Loucy (cell line): ENCODE results near the gene RNASEH2A.

Experiments
- H2AFZ ChIP-seq: fragments of 200-600 bp; sonication (generic); 2 replicates; pipeline ENCODE4 v1.6.0; 2016; ENCODE audit warnings: antibody characterized with exemption, mild to moderate bottlenecking, low read length, moderate library complexity
- H3F3A ChIP-seq: fragments of 200-600 bp; 2 replicates; pipeline ENCODE4 v1.6.0; 2016; ENCODE audit warnings: antibody characterized with exemption, low read depth, mild to moderate bottlenecking
- H3K27me3 ChIP-seq: fragments of 200-600 bp; sonication (generic); 2 replicates; pipeline ENCODE4 v1.6.1; 2014; ENCODE audit warnings: low read length, mild to moderate bottlenecking; ENCODE audit not compliant: insufficient read depth, poor library complexity, severe bottlenecking
- H3K36me3 ChIP-seq: fragments of 200-600 bp; sonication (generic); 2 replicates; pipeline ENCODE4 v1.6.1; 2016; ENCODE audit warnings: low read length; ENCODE audit not compliant: insufficient read depth
- H3K4me1 ChIP-seq: fragments of 200-600 bp; sonication (generic); 2 replicates; pipeline ENCODE4 v1.5.1; 2014; ENCODE audit warnings: low read length, mild to moderate bottlenecking; ENCODE audit not compliant: insufficient read depth, poor library complexity, severe bottlenecking
- H3K4me2 ChIP-seq: fragments of 200-600 bp; sonication (generic); 2 replicates; pipeline ENCODE4 v1.6.0; 2014; ENCODE audit warnings: antibody characterized with exemption, low read length, low read depth, mild to moderate bottlenecking; ENCODE audit not compliant: poor library complexity, severe bottlenecking
- H3K4me3 ChIP-seq: fragments of 200-600 bp; sonication (generic); 2 replicates; pipeline ENCODE4 v1.5.1; 2014; ENCODE audit warnings: low read length, mild to moderate bottlenecking, mixed read lengths; ENCODE audit not compliant: poor library complexity, severe bottlenecking
- H3K79me2 ChIP-seq: fragments of 200-600 bp; sonication (generic); 2 replicates; pipeline ENCODE4 v1.6.1; 2014; ENCODE audit warnings: low read length; ENCODE audit not compliant: insufficient read depth
- H3K9ac ChIP-seq: fragments of 200-600 bp; sonication (generic); 2 replicates; pipeline ENCODE4 v1.6.0; 2014; ENCODE audit warnings: mild to moderate bottlenecking, low read depth, low read length, moderate library complexity; ENCODE audit not compliant: poor library complexity, severe bottlenecking
- H3K9me2 ChIP-seq: fragments of 200-600 bp; sonication (generic); replicated peaks from 2 replicates; pipeline ENCODE4 v1.6.1; 2016; ENCODE audit warnings: low read depth, low read length, mixed read lengths
- H3K9me3 ChIP-seq: fragments of 200-600 bp; sonication (generic); 2 replicates; pipeline ENCODE4 v1.6.1; 2014; ENCODE audit warnings: mild to moderate bottlenecking, antibody characterized with exemption, low read length, low read depth; ENCODE audit not compliant: insufficient read depth
- H4K20me1 ChIP-seq: fragments of 200-600 bp; sonication (generic); 2 replicates; pipeline ENCODE4 v1.6.0; 2014; ENCODE audit warnings: antibody characterized with exemption, low read length, mild to moderate bottlenecking; ENCODE audit not compliant: insufficient read depth, poor library complexity, severe bottlenecking
- EZH2phosphoT487 ChIP-seq: fragments of 200-600 bp; IDR thresholded peaks from 2 replicates; pipeline ENCODE4 v1.6.1; 2018; ENCODE audit warnings: antibody characterized with exemption, mild to moderate bottlenecking, moderate library complexity, borderline replicate concordance
- TF ChIP-seq, protein P1 (sequence below): fragments of 200-600 bp; sonication (generic); conservative IDR thresholded peaks from 2 replicates; pipeline ENCODE4 v1.5.1; 2014; ENCODE audit warnings: mild to moderate bottlenecking, antibody characterized with exemption, low read length

Gene RNASEH2A

DNA sequence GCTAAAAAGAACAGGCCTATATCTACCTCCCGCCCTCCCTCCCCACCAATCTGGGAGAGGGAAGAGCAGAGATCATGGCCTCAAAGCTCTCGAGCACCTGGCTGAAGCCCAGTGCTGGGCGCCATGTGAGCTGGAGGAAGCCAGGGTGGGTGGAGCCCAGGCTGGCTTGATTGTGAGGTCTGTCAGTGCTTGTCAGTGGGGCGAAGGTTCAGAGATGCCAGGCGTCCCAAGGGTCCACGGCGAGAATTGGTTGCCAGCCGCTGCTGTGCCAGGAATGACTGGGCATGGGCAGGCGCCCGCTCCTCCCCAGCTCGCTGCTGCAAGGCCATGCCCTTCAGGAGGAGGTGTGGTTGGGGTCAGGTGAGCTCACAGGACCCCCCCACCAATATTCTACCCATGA is 43.3 kb upstream of the RNASEH2A start:
- Histone ChIP-seq H3K4me2 (no peak overlapping the region), H4K20me1 (no peaks in the 10 kb centered on the region), H3K9me2 (no peaks in the 10 kb centered on the region), H3K36me3 (no peaks in the 10 kb centered on the region), H3K4me3 (no peak overlapping the region), H3K27me3 (no peaks in the 10 kb centered on the region), H3K4me1 (no peaks in the 10 kb centered on the region), H3K9ac (no peak overlapping the region), H3F3A (no peaks in the 10 kb centered on the region), H2AFZ (no peak overlapping the region), H3K79me2 (no peaks in the 10 kb centered on the region), H3K9me3 (no peaks in the 10 kb centered on the region)
- TF ChIP-seq EZH2phosphoT487 = no peak
- TF ChIP-seq, protein P1, sequence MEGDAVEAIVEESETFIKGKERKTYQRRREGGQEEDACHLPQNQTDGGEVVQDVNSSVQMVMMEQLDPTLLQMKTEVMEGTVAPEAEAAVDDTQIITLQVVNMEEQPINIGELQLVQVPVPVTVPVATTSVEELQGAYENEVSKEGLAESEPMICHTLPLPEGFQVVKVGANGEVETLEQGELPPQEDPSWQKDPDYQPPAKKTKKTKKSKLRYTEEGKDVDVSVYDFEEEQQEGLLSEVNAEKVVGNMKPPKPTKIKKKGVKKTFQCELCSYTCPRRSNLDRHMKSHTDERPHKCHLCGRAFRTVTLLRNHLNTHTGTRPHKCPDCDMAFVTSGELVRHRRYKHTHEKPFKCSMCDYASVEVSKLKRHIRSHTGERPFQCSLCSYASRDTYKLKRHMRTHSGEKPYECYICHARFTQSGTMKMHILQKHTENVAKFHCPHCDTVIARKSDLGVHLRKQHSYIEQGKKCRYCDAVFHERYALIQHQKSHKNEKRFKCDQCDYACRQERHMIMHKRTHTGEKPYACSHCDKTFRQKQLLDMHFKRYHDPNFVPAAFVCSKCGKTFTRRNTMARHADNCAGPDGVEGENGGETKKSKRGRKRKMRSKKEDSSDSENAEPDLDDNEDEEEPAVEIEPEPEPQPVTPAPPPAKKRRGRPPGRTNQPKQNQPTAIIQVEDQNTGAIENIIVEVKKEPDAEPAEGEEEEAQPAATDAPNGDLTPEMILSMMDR = no peak

DNA sequence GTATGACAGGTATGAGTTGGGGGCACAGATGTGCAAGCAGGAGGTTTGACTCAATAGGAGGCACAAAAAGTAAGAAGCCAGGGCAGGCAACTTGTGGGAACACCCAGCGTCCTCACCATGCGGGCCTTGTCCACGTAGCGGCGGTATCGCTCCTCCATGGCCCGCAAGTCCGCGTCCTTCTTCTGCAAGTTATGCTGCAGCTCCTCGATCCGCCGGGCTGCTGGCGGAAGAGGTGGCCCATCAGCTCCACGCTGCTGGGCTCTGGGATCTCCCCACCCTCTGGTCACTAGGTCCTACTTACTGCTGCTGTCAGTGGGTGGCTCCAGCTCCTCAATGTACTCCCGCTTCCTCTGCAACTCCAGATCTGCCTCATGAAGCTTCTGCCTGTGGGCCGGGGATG is 41.7 kb upstream of the RNASEH2A start:
- H3K79me2 ChIP-seq = no peaks in the 10 kb centered on the region
- no peak overlapping the region for H2AFZ ChIP-seq
- H3K4me1 ChIP-seq = no peaks in the 10 kb centered on the region
- H3K36me3 ChIP-seq = no peaks in the 10 kb centered on the region
- TF ChIP-seq, protein P1 = no peak
- H3K4me2 ChIP-seq = no peak overlapping the region
- no peaks in the 10 kb centered on the region for H3K9me2 ChIP-seq
- H4K20me1 ChIP-seq = no peaks in the 10 kb centered on the region
- no peak overlapping the region for H3K4me3 ChIP-seq
- no peak overlapping the region for H3K9ac ChIP-seq
- H3K27me3 ChIP-seq = no peaks in the 10 kb centered on the region
- H3K9me3 ChIP-seq = no peaks in the 10 kb centered on the region
- no peaks in the 10 kb centered on the region for H3F3A ChIP-seq

DNA sequence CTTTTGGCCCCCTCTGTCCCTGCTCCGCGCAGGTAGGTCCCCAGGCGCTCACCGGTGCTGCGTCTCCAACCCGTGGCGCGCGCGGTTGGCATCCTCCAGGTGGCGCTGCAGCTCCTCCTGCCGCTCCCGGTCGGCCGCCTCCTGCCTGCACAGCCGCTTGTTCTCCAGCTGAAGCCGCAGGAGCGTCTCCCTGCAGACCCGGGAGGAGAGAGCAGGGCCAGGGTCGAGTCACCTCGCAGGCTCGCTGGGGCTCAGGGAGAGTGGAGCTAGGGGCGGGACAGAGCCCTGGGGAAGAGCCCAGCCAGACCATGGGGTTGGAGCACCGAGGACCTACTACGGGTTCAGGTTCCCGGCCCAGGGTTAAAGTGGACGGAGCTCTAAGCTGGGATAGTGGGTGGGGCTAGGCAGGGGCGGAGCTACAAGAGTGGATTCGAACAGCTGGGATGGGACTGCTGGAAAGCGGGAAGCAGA is 40.3 kb upstream of the RNASEH2A start:
- no peak overlapping the region for H3K9ac ChIP-seq
- no peaks in the 10 kb centered on the region for H3F3A ChIP-seq
- no peaks in the 10 kb centered on the region for H3K9me2 ChIP-seq
- peak overlapping the region; percentile 65 for H3K4me3 ChIP-seq
- no peaks in the 10 kb centered on the region for H3K27me3 ChIP-seq
- H3K4me2 ChIP-seq = peak overlapping the region; percentile 59
- peak overlapping the region; percentile 28; the same call in 1 of the 2 replicates for H2AFZ ChIP-seq
- no peaks in the 10 kb centered on the region for H3K79me2 ChIP-seq
- TF ChIP-seq EZH2phosphoT487 = no peak
- TF ChIP-seq, protein P1 = peak; percentile 55
- H4K20me1 ChIP-seq = no peaks in the 10 kb centered on the region
- no peaks in the 10 kb centered on the region for H3K36me3 ChIP-seq
- no peaks in the 10 kb centered on the region for H3K9me3 ChIP-seq
- H3K4me1 ChIP-seq = no peaks in the 10 kb centered on the region
